Kidney (tissue), 14 donors: ENCODE data around the gene IPO7. TPM values are rescaled to one million over a fixed set of nuclear protein-coding genes. Genes with fewer than 3 reads are reported as not detected.

Experiments used
- DNase-seq, 5 donors: peaks; one replicate each; pipeline ENCODE4 v3.0.0-alpha.2; 2013 to 2020
- FAIRE-seq: peaks from 2 replicates; lab custom pipeline; 2012; peaks lifted over from hg19 to GRCh38; lab: Jason Lieb, UNC
- H3K27ac ChIP-seq, 2 donors: one replicate each; pipeline ENCODE4 v1.7.0; 2013; ENCODE audit warnings: low read depth in 2 of 2, low read length in 2 of 2, inconsistent platforms in 1 of 2
- H3K27me3 ChIP-seq: one replicate; pipeline ENCODE4 v1.7.1; 2013; ENCODE audit warnings: low read length, inconsistent platforms; ENCODE audit not compliant: control insufficient read depth, insufficient read depth
- H3K36me3 ChIP-seq, 3 donors: one replicate each; pipeline versions ENCODE4 v1.7.0 to v1.7.1; 2013; ENCODE audit warnings: low read length in 3 of 3, control low read depth in 1 of 3, inconsistent platforms in 1 of 3; ENCODE audit not compliant: insufficient read depth in 3 of 3, control insufficient read depth in 2 of 3
- H3K4me1 ChIP-seq, 3 donors: one replicate each; pipeline versions ENCODE4 v1.7.0 to v1.7.1; 2013; ENCODE audit warnings: low read length in 3 of 3, inconsistent platforms in 1 of 3, low read depth in 1 of 3; ENCODE audit not compliant: control insufficient read depth in 2 of 3, insufficient read depth in 2 of 3
- H3K4me3 ChIP-seq, 3 donors: one replicate each; pipeline versions ENCODE4 v1.7.0 to v1.8.1; 2013; ENCODE audit warnings: low read length in 3 of 3, control low read depth in 1 of 3, inconsistent platforms in 1 of 3
- H3K9ac ChIP-seq, 3 donors: one replicate each; pipeline versions ENCODE4 v1.7.0 to v1.7.1; 2013; ENCODE audit warnings: low read length in 3 of 3, control low read depth in 1 of 3, inconsistent platforms in 1 of 3
- H3K9me3 ChIP-seq, 3 donors: one replicate each; pipeline versions ENCODE4 v1.7.0 to v1.7.1; 2013; ENCODE audit warnings: low read length in 3 of 3, control low read depth in 1 of 3, inconsistent platforms in 1 of 3; ENCODE audit not compliant: control insufficient read depth in 2 of 3, insufficient read depth in 1 of 3
- CTCF ChIP-seq: IDR thresholded peaks from 3 replicates; pipeline ENCODE4 v1.5.1; 2012; ENCODE audit warnings: mild to moderate bottlenecking, moderate library complexity, borderline replicate concordance; ENCODE audit not compliant: insufficient read depth; ENCODE audit errors: extremely low read depth
- intact Hi-C: fragments of 100-400 bp; cut with DNase I; formaldehyde crosslinking; loops from one replicate; pipeline ENCODE4 v1.11.1; 2022
- polyA plus RNA-seq: library from polyadenylated mRNA; stranded (reverse); fragments of 350-450 nt; fragmentation: Illumina TruSeq; extraction: RNeasy Lipid Tissue Mini Kit (QIAGEN cat#74804); gene quantifications from one replicate; pipeline ENCODE4 v1.2.3, GENCODE V29; 2014; ENCODE audit warnings: low read depth, low replicate concordance; ENCODE audit not compliant: insufficient read depth
- total RNA-seq: library from RNA; stranded (reverse); fragmentation: NEBNext Ultra II Directional; extraction: Animal tissue kit (Norgen Biotek cat#: 25700); gene quantifications from one replicate; pipeline ENCODE4 v1.2.1, GENCODE V29; 2021
- donor health status: control.
- donor health status: control.
- donor health status: control.
- donor health status: control.
- donor health status: control.
- donor health status: DM: yes; HTN: yes; CAD: no.
- donor health status: Normal renal cell carcinoma (clear cell type).

Gene IPO7
- total and polyA plus RNA-seq, 2 donors from 2014 or later = 20.6 to 109 TPM

- peaks cover 0 to 6% (median 0%) of the 10 kb centered on the region in 3 donors for H3K4me1 ChIP-seq
- no peak overlapping the region for H3K9ac ChIP-seq
- intact Hi-C loops = no loop called here
- no peak for TF ChIP-seq CTCF
- no peaks in the 10 kb centered on the region for H3K27me3 ChIP-seq
- no peaks in the 10 kb centered on the region for H3K9me3 ChIP-seq
- peaks cover 2 to 12% (median 2%) of the 10 kb centered on the region in 3 donors for H3K36me3 ChIP-seq
- no peak overlapping the region for H3K27ac ChIP-seq
- FAIRE-seq = no peak
- DNase-seq = no peak
- no peak overlapping the region for H3K4me3 ChIP-seq
Measured at GRCh38 chr11:9494316-9494715, 109.9 kb downstream of the IPO7 start.

GRCh38 chr11:9495803-9496514, 111.5 kb downstream of the IPO7 start:
- no peak for TF ChIP-seq CTCF
- H3K4me3 ChIP-seq = no peak overlapping the region
- intact Hi-C loops = no loop called here
- FAIRE-seq (no peak), DNase-seq (no peak)
- H3K4me1 ChIP-seq = peaks cover 0 to 6% (median 0%) of the 10 kb centered on the region in 3 donors
- no peaks in the 10 kb centered on the region for H3K9me3 ChIP-seq
- H3K9ac ChIP-seq = no peak overlapping the region
- no peak overlapping the region for H3K27ac ChIP-seq
- no peaks in the 10 kb centered on the region for H3K27me3 ChIP-seq
- H3K36me3 ChIP-seq = peaks cover 3 to 15% (median 5%) of the 10 kb centered on the region in 3 donors

Other genes with a start within 250 kb of the IPO7 start
- 53.9 TPM for gene DENND5A, start 119.3 kb upstream of the IPO7 start, total RNA-seq
- gene DENND5A, start 119.3 kb upstream of the IPO7 start, polyA plus RNA-seq = 32.4 TPM
- gene TMEM41B, start 70.1 kb upstream of the IPO7 start, total RNA-seq = 32.4 TPM
- 20.5 TPM for gene TMEM41B, start 70.1 kb upstream of the IPO7 start, polyA plus RNA-seq
- 30.3 TPM for gene ZNF143, start 76.4 kb downstream of the IPO7 start, total RNA-seq
- gene ZNF143, start 76.4 kb downstream of the IPO7 start, polyA plus RNA-seq = 8.6 TPM
- gene WEE1, start 189.0 kb downstream of the IPO7 start, total RNA-seq = 33.9 TPM
- 7.9 TPM for gene WEE1, start 189.0 kb downstream of the IPO7 start, polyA plus RNA-seq